Brain microvascular endothelial cell (primary cell): ENCODE results near the gene TRAPPC10.

Source experiments
- DNase-seq: peaks from one replicate; pipeline ENCODE4 v3.0.0-alpha.2; 2020
- H3K27ac ChIP-seq: fragments of 250-450 bp; sonication (Bioruptor Pico); 2 replicates; pipeline ENCODE4 v1.5.1; 2020; ENCODE audit warnings: mild to moderate bottlenecking, moderate library complexity
- H3K27me3 ChIP-seq: fragments of 250-450 bp; sonication (Bioruptor Pico); replicated peaks from 2 replicates; pipeline ENCODE4 v1.5.1; 2020; ENCODE audit warnings: mild to moderate bottlenecking
- H3K36me3 ChIP-seq: fragments of 250-450 bp; sonication (Bioruptor Pico); replicated peaks from 2 replicates; pipeline ENCODE4 v1.5.1; 2020; ENCODE audit warnings: mild to moderate bottlenecking
- H3K4me3 ChIP-seq: 2 replicates; pipeline ENCODE4 v1.5.1; 2011; ENCODE audit warnings: low read depth, mild to moderate bottlenecking, control low read depth, low read length, moderate library complexity
- in situ Hi-C: cut with HindIII; loops from 2 replicates; pipeline ENCODE4 v1.10.0; 2017; ENCODE audit warnings: low sequenced_read_pairs, low pct_ligation_motif_present
- TF ChIP-seq, protein P1 (sequence below): IDR thresholded peaks from 2 replicates; pipeline ENCODE4 v1.5.1; 2011; ENCODE audit warnings: low read depth, mild to moderate bottlenecking, moderate library complexity, low read length, control low read depth, inconsistent platforms; ENCODE audit errors: missing control alignments

Gene TRAPPC10

DNA sequence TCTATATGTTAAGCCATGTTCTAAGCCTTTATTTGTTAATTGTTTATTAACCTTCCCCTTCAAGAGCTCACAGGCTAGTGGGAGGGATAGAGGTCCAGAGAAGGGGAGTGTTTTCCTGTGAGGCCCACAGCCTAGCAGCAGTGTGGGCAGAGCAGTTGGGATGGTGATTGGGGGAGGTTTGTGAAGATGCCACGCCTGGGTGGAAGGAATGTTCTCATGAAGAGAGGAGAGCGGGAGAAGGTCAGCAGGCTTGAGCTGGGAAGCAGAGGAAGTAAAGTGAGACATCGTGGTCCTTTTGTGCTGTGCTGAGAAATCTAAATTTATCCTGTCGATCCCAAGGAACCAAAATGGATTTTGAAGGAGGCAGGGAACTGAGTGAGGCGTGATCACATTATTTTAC lies 42.6 kb downstream of the TRAPPC10 start:
- peak; percentile 65 for DNase-seq
- TF ChIP-seq, protein P1, sequence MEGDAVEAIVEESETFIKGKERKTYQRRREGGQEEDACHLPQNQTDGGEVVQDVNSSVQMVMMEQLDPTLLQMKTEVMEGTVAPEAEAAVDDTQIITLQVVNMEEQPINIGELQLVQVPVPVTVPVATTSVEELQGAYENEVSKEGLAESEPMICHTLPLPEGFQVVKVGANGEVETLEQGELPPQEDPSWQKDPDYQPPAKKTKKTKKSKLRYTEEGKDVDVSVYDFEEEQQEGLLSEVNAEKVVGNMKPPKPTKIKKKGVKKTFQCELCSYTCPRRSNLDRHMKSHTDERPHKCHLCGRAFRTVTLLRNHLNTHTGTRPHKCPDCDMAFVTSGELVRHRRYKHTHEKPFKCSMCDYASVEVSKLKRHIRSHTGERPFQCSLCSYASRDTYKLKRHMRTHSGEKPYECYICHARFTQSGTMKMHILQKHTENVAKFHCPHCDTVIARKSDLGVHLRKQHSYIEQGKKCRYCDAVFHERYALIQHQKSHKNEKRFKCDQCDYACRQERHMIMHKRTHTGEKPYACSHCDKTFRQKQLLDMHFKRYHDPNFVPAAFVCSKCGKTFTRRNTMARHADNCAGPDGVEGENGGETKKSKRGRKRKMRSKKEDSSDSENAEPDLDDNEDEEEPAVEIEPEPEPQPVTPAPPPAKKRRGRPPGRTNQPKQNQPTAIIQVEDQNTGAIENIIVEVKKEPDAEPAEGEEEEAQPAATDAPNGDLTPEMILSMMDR = no peak
- H3K4me3 ChIP-seq = no peak overlapping the region
- in situ Hi-C loops = no loop called here
- H3K27me3 ChIP-seq = no peaks in the 10 kb centered on the region
- peak overlapping the region; percentile 62 for H3K27ac ChIP-seq
- peaks cover 10% of the 10 kb centered on the region for H3K36me3 ChIP-seq

DNA sequence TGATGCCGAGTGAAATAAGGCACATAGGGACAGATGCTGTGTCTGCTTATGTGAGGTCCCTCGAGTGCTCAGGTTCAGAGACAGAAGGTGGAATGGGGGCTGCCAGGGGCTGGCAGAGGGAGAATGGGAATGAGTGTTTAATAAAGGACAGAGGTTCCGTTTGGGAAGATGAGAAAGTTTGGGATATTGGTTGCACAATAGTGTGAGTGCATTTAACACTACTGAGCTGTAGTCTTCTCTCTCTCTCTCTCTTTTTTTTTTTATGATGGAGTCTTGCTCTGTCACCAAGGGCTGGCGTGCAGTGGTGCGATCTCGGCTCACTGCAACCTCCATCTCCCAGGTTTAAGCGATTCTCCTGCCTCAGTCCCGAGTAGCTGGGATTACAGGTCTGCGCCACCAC lies 44.9 kb downstream of the TRAPPC10 start:
- no peak for DNase-seq
- in situ Hi-C loops = no loop called here
- H3K36me3 ChIP-seq = peaks cover 18% of the 10 kb centered on the region
- no peak overlapping the region for H3K4me3 ChIP-seq
- TF ChIP-seq, protein P1 = no peak
- no peak overlapping the region for H3K27ac ChIP-seq
- no peaks in the 10 kb centered on the region for H3K27me3 ChIP-seq

DNA sequence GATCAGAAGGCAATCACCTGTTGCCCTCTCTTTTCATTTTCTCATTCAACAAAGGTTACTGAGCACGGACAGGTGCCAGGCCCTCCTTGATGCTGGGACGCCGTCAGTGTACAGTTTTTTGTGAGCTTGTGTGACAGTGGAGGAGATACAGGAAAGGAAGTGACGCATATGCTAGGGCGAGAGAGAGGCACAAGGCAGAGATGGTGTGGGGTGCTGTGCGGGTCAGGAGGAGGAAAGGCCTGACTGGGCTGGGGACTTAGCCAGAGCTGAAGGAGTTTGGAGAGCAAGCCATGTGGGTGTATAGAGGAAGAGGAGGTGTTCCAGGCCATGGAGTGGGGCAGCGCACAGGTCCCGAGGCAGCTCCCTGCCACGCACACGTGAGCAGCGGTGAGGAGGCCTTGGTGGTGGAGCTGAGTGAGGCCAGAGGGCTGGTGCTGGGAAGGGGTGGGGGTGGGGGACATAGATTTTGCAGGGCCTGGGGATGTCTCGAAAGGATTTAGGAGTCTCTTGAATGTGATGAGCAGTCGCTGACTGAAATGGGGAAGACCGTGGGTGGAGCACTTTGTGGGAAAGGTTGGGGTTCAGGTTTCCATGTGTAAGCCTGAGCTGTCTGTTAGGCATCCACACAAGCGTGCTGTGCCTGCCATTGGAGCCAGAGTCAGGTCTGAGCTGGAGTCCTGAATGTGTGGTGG lies 46.0 kb downstream of the TRAPPC10 start:
- H3K27ac ChIP-seq = no peak overlapping the region
- TF ChIP-seq, protein P1 = no peak
- H3K4me3 ChIP-seq = no peak overlapping the region
- no peaks in the 10 kb centered on the region for H3K27me3 ChIP-seq
- in situ Hi-C loops = no loop called here
- H3K36me3 ChIP-seq = peaks cover 16% of the 10 kb centered on the region
- no peak for DNase-seq

DNA sequence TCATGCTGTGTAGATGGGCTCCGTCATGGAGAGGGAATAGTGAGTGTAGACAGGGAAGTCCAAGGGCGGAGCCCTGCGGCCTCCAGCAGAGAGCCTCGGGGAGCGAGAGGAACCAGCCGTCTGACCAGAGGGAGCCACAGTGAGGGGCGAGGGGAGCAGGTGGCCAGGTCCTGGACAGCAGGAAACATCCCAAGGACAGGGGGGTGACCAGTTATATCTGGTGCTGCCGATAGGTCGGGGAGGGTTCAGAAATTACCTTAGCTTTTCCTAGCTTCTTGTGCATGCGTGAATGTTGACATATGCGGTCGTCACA lies 46.5 kb downstream of the TRAPPC10 start:
- DNase-seq = no peak
- Histone ChIP-seq H3K27me3 (no peaks in the 10 kb centered on the region), H3K27ac (no peak overlapping the region), H3K36me3 (peaks cover 21% of the 10 kb centered on the region), H3K4me3 (no peak overlapping the region)
- TF ChIP-seq, protein P1 = no peak
- in situ Hi-C loops = no loop called here

DNA sequence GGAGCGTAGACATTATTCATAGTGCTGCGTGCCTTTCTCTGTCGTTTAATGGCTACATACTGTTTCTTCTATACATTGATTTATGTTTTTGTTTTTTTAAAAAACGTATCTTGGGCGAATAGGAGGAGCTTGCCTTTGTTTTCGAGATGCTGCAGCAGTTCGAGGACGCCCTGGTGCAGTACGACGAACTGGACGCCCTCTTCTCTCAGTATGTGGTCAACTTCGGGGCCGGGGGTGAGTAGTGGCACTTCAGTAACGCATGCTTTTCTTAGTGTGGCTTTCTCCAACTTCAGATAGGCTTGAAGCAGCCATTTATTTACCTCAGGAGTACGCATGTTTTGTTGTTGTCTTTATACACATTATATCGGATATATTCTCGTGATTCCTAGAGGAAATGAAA lies 46.9 kb downstream of the TRAPPC10 start:
- TF ChIP-seq, protein P1 = no peak
- in situ Hi-C loops = no loop called here
- Histone ChIP-seq H3K27ac (no peak overlapping the region), H3K4me3 (no peak overlapping the region), H3K27me3 (no peaks in the 10 kb centered on the region), H3K36me3 (peaks cover 24% of the 10 kb centered on the region)
- no peak for DNase-seq

DNA sequence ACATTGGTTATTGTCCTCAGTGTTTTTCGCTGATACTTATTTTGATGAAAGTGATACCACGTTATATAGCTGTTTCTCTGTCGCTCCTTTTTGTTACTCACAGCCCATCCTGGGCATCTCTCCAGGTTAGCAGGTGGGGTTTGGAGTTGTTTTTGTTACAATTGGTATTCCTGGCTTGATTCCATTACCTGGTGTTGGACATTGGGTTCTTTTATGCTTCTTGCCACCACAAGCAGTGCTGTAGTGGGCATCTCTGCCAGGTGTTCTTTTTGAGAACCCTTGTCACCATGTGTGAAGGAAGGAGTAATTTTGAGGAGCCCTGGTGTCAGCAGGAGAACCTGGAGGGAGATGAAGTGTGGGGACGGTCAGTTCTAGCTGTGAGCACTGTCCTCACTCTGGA lies 47.6 kb downstream of the TRAPPC10 start:
- Histone ChIP-seq H3K27ac (no peak overlapping the region), H3K27me3 (no peaks in the 10 kb centered on the region), H3K36me3 (peaks cover 28% of the 10 kb centered on the region), H3K4me3 (no peak overlapping the region)
- TF ChIP-seq, protein P1 = no peak
- no peak for DNase-seq
- in situ Hi-C loops = no loop called here
